ENCODE results near the gene RAB3D. TPM values are rescaled to one million over a fixed set of nuclear protein-coding genes. Genes with fewer than 3 reads are reported as not detected.
A peak's percentile ranks its signal among the peaks of the same experiment; 100 is the strongest.

Gene RAB3D
- total RNA-seq, 1 experiment from 2014 or later, result 29.4 TPM

DNA sequence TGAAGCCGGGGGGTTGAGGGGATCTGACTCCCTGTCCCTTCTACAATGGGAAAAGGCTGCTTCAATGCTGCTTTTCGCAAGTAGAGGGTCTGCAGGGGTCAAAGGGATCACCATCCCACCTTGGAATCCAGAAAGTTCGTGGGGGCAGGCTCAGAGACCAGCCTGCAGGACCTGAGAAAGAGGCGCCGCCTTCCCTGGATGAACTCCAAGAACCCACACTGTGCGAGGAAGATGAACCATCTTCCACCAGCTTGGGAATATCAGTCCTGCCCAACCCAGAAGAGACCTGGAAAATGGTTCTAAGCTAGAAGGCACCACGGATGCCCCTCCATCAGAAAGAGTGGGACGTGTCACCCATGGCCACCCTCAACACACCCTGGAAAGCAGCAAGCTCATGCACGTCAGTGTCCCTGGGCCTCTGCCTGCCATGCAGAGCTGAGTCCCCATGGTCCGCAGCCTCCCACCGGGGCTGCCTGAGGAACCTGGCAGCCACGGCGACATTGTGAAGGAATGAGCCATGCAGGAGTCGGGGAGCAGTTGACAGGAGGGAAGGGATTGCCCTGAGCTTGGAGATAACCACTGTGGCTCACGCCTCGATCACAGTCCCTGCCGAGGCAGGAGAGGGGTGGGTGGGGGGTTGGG lies 14.6 kb downstream of the RAB3D start:
- no peak overlapping the region for H2BK120ac ChIP-seq (ENCODE audit: low read depth, low read length, poor library complexity, severe bottlenecking)
- TF ChIP-seq, protein P1, sequence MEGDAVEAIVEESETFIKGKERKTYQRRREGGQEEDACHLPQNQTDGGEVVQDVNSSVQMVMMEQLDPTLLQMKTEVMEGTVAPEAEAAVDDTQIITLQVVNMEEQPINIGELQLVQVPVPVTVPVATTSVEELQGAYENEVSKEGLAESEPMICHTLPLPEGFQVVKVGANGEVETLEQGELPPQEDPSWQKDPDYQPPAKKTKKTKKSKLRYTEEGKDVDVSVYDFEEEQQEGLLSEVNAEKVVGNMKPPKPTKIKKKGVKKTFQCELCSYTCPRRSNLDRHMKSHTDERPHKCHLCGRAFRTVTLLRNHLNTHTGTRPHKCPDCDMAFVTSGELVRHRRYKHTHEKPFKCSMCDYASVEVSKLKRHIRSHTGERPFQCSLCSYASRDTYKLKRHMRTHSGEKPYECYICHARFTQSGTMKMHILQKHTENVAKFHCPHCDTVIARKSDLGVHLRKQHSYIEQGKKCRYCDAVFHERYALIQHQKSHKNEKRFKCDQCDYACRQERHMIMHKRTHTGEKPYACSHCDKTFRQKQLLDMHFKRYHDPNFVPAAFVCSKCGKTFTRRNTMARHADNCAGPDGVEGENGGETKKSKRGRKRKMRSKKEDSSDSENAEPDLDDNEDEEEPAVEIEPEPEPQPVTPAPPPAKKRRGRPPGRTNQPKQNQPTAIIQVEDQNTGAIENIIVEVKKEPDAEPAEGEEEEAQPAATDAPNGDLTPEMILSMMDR (conservative IDR thresholded peaks at IDR 0.05), result no peak
- no peak for DNase-seq
- H4K20me1 ChIP-seq (ENCODE audit: control insufficient read depth, insufficient read depth, insufficient read length), result no peaks in the 10 kb centered on the region
- no peak overlapping the region for H3K4ac ChIP-seq (ENCODE audit: low read depth, low read length)
- H2BK15ac ChIP-seq (ENCODE audit: low read depth, low read length), result no peak overlapping the region
- WGBS (ENCODE audit: extremely low coverage, insufficient read length, low lambda C conversion rate), result no CpG with 5 or more reads among the region's 17 CpGs
- H4K8ac ChIP-seq (replicated peaks; ENCODE audit: insufficient read length, low read depth, low read length), result no peak overlapping the region
- no peaks in the 10 kb centered on the region for H3K4me1 ChIP-seq (ENCODE audit: insufficient read depth, low read length)
- no peaks in the 10 kb centered on the region for H3K27me3 ChIP-seq (ENCODE audit: insufficient read depth, low read length)
- peaks cover 0 to 13% (median 13%) of the 10 kb centered on the region in 3 experiments; a peak in 3 of 7 replicates for H3K36me3 Mint-ChIP-seq (ENCODE audit: insufficient read depth in 1 of 3, low read depth in 3 of 3)
- H3K56ac ChIP-seq (ENCODE audit: insufficient read length, low read depth, low read length), result no peak overlapping the region
- no peak overlapping the region for H4K91ac ChIP-seq (ENCODE audit: insufficient read length, low read depth, low read length)
- H2BK12ac ChIP-seq (ENCODE audit: insufficient read length, low read depth, low read length), result no peak overlapping the region
- H3K27ac Mint-ChIP-seq, result peak overlapping the region in 1 of 3 experiments; percentile 17; a peak in 1 of 7 replicates
- no peak overlapping the region for H3K23ac ChIP-seq (ENCODE audit: insufficient read length, low read depth, low read length)
- no peak overlapping the region for H3K14ac ChIP-seq (ENCODE audit: insufficient read depth, low read length)
- H3K9me3 ChIP-seq (ENCODE audit: control insufficient read depth, low read depth, low read length), result no peaks in the 10 kb centered on the region
- no peaks in the 10 kb centered on the region for H3K23me2 ChIP-seq (ENCODE audit: insufficient read length, low read depth, low read length, poor library complexity, severe bottlenecking)
- H2AFZ ChIP-seq (ENCODE audit: low read length), result no peak overlapping the region
- no peak overlapping the region for H3K9ac ChIP-seq (ENCODE audit: extremely low read depth, insufficient read length, low read length)
- no peak overlapping the region for H3K18ac ChIP-seq (ENCODE audit: insufficient read length, low read depth, low read length)
- no peaks in the 10 kb centered on the region for H3K9me3 Mint-ChIP-seq
- H3K4me1 Mint-ChIP-seq, result peaks cover 6 to 11% of the 10 kb centered on the region in 2 experiments
- H3K79me2 ChIP-seq (ENCODE audit: insufficient read depth, low read length), result no peaks in the 10 kb centered on the region
- no peak overlapping the region for H2AK5ac ChIP-seq (ENCODE audit: insufficient read length, low read length)
- H2BK5ac ChIP-seq (ENCODE audit: insufficient read length, low read length), result no peak overlapping the region
- H3K79me1 ChIP-seq (ENCODE audit: insufficient read depth, low read depth, low read length, poor library complexity, severe bottlenecking), result no peaks in the 10 kb centered on the region
- no peak overlapping the region for H3K27ac ChIP-seq (ENCODE audit: insufficient read length, low read depth, low read length)
- H3K27me3 Mint-ChIP-seq (ENCODE audit: low read depth), result peaks cover 2% of the 10 kb centered on the region; the same call in 1 of the 2 replicates
- no peak overlapping the region for H3K4me3 Mint-ChIP-seq
- no peak overlapping the region for H3T11ph ChIP-seq (ENCODE audit: low read length)
- H3K4me2 ChIP-seq (ENCODE audit: insufficient read depth, insufficient read length, low read length), result no peak overlapping the region
- H4K5ac ChIP-seq (ENCODE audit: insufficient read length, low read depth, low read length), result no peak overlapping the region
- H2BK20ac ChIP-seq (ENCODE audit: low read depth, low read length, poor library complexity, severe bottlenecking), result no peak overlapping the region

All from H9 (cell line).